ENCODE results near the gene ENPP6.

- TF ChIP-seq EZH2phosphoT487 (IDR thresholded peaks at IDR 0.05; ENCODE audit: borderline replicate concordance, low read length) = no peak
- no peak for TF ChIP-seq CTCF (conservative IDR thresholded peaks at IDR 0.05; ENCODE audit: low read depth, low read length)
Observed at GRCh38 chr4:184166736-184167135, 50.9 kb downstream of the ENPP6 start.

All from PC-3 (cell line).